OCI-LY7 (cell line): ENCODE data around the gene STAMBPL1. TPM values are rescaled to one million over a fixed set of nuclear protein-coding genes. Genes with fewer than 3 reads are reported as not detected.

Source experiments
- BruUV-seq: library from RNA; stranded (reverse); fragments of 400-500 nt; replicated peaks from 2 replicates; lab custom pipeline; 2021; lab: Mats Ljungman, UMichigan
- CTCF ChIA-PET: fragments of 300-600 bp; sonication (Branson Sonifier 250); formaldehyde crosslinking; loops from one replicate; lab custom pipeline; 2022; ENCODE audit warnings: antibody characterized with exemption; ENCODE audit not compliant: unreplicated experiment; lab: Charles Lee
- POLR2A ChIA-PET: fragments of 300-600 bp; sonication (Branson Sonifier 250); formaldehyde crosslinking; loops from one replicate; lab custom pipeline; 2022; ENCODE audit warnings: antibody characterized with exemption; lab: Charles Lee
- DNase-seq: peaks from one replicate; pipeline ENCODE4 v3.0.0-alpha.2; 2015; ENCODE audit warnings: low spot score
- H2AFZ ChIP-seq: fragments of 200-600 bp; sonication (generic), shearing (Covaris generic); 2 replicates; pipeline ENCODE4 v1.6.1; 2014; ENCODE audit warnings: mild to moderate bottlenecking, antibody characterized with exemption, low read length, moderate library complexity
- H3K27ac ChIP-seq: fragments of 200-600 bp; sonication (generic); 2 replicates; pipeline ENCODE4 v1.5.1; 2014; ENCODE audit warnings: mixed run types, low read depth, mild to moderate bottlenecking, moderate library complexity, low read length, inconsistent platforms; ENCODE audit not compliant: poor library complexity, severe bottlenecking
- H3K36me3 ChIP-seq: fragments of 200-600 bp; sonication (generic); 2 replicates; pipeline ENCODE4 v1.6.1; 2014; ENCODE audit warnings: mild to moderate bottlenecking, antibody characterized with exemption, low read length, moderate library complexity, mixed read lengths; ENCODE audit not compliant: insufficient read depth
- H3K4me1 ChIP-seq: fragments of 200-600 bp; sonication (generic); 2 replicates; pipeline ENCODE4 v1.5.1; 2014; ENCODE audit warnings: mild to moderate bottlenecking, low read length; ENCODE audit not compliant: insufficient read depth, poor library complexity, severe bottlenecking
- H3K4me2 ChIP-seq: fragments of 200-600 bp; sonication (generic); 2 replicates; pipeline ENCODE4 v1.6.1; 2014; ENCODE audit warnings: mild to moderate bottlenecking, low read length
- H3K4me3 ChIP-seq: fragments of 200-600 bp; sonication (generic); 2 replicates; pipeline ENCODE4 v1.5.1; 2014; ENCODE audit warnings: mild to moderate bottlenecking, low read depth, low read length; ENCODE audit not compliant: poor library complexity, severe bottlenecking
- H3K79me2 ChIP-seq: fragments of 200-600 bp; sonication (generic); 2 replicates; pipeline ENCODE4 v1.6.1; 2016; ENCODE audit warnings: low read depth, mild to moderate bottlenecking, low read length, moderate library complexity, mixed read lengths; ENCODE audit not compliant: insufficient read depth
- H3K9me2 ChIP-seq: fragments of 200-600 bp; sonication (generic); 2 replicates; pipeline ENCODE4 v1.6.1; 2016; ENCODE audit warnings: mild to moderate bottlenecking, low read length, mixed read lengths; ENCODE audit not compliant: insufficient read depth
- H3K9me3 ChIP-seq: fragments of 200-600 bp; sonication (generic); 2 replicates; pipeline ENCODE4 v1.6.1; 2014; ENCODE audit warnings: mild to moderate bottlenecking, mixed run types, low read length, mixed read lengths
- H4K20me1 ChIP-seq: fragments of 200-600 bp; sonication (generic); 2 replicates; pipeline ENCODE4 v1.6.1; 2014; ENCODE audit warnings: mild to moderate bottlenecking, antibody characterized with exemption, low read length, moderate library complexity, mixed read lengths; ENCODE audit not compliant: insufficient read depth
- EZH2phosphoT487 ChIP-seq: fragments of 200-600 bp; sonication (generic); IDR thresholded peaks from 2 replicates; pipeline ENCODE4 v1.6.1; 2018; ENCODE audit warnings: low read depth, borderline replicate concordance, mild to moderate bottlenecking, mixed run types, antibody characterized with exemption, low read length, moderate library complexity, mixed read lengths
- intact Hi-C: fragments of 100-400 bp; cut with micrococcal nuclease; formaldehyde crosslinking; loops from one replicate; pipeline ENCODE4 v1.10.0; 2022; ENCODE audit not compliant: unreplicated experiment
- total RNA-seq, 2 experiments: library from RNA; depleted of rRNA in 1 of 2; stranded (reverse); fragments of >200 nt in 1 of 2; shearing (Covaris generic) in 1 of 2; gene quantifications; 2 replicates each; pipeline ENCODE4 v1.2.3, GENCODE V29; 2014 to 2022
- TF ChIP-seq, protein P1 (sequence below): fragments of 200-600 bp; sonication (generic); conservative IDR thresholded peaks from 2 replicates; pipeline ENCODE4 v1.5.1; 2014; ENCODE audit warnings: mild to moderate bottlenecking, antibody characterized with exemption, low read length, moderate library complexity, mixed read lengths

STAMBPL1 gene
- total RNA-seq, 2 experiments from 2014 or later, result 44.4 to 47.2 TPM

DNA sequence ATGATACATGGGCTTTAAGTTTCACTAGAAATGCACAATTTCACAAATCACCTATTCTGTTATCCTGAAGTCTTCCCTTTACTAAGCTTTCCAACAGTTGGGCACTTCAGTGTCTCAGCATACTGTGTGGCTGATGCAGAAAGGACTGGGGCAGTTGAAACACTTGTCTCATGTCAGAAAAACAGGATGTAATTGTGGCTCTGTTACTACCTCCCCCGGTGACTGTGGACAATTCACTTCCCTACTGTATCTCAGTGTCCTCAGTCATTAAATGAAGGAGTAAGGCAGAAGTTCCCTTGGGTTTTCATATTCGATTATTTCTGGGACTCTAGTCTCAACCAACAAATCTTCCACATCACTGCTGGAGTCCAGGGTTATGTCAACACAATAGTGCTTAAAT, 46.3 kb upstream of the STAMBPL1 start:
- Histone ChIP-seq H3K9me2 (no peaks in the 10 kb centered on the region), H4K20me1 (no peaks in the 10 kb centered on the region), H3K79me2 (no peaks in the 10 kb centered on the region), H2AFZ (peak overlapping the region; percentile 72), H3K36me3 (no peaks in the 10 kb centered on the region), H3K4me3 (no peak overlapping the region), H3K4me2 (no peak overlapping the region), H3K27ac (no peak overlapping the region), H3K4me1 (peaks cover 15% of the 10 kb centered on the region), H3K9me3 (no peaks in the 10 kb centered on the region)
- POLR2A ChIA-PET, result interaction anchor here (1.0 to 4.4 kb wide), 4 partner anchors 10 to 98 kb away, joined by 3 to 53 read pairs (median 14); partner anchors contain the start of gene STAMBPL1
- intact Hi-C loops, result loop anchor here (2.0 kb wide), 2 partner anchors 47 to 383 kb away; partner anchors contain the start of gene STAMBPL1
- BruUV-seq, result no TSS peak
- DNase-seq, result peak; percentile 42
- no peak for TF ChIP-seq EZH2phosphoT487
- TF ChIP-seq, protein P1, sequence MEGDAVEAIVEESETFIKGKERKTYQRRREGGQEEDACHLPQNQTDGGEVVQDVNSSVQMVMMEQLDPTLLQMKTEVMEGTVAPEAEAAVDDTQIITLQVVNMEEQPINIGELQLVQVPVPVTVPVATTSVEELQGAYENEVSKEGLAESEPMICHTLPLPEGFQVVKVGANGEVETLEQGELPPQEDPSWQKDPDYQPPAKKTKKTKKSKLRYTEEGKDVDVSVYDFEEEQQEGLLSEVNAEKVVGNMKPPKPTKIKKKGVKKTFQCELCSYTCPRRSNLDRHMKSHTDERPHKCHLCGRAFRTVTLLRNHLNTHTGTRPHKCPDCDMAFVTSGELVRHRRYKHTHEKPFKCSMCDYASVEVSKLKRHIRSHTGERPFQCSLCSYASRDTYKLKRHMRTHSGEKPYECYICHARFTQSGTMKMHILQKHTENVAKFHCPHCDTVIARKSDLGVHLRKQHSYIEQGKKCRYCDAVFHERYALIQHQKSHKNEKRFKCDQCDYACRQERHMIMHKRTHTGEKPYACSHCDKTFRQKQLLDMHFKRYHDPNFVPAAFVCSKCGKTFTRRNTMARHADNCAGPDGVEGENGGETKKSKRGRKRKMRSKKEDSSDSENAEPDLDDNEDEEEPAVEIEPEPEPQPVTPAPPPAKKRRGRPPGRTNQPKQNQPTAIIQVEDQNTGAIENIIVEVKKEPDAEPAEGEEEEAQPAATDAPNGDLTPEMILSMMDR, result no peak
- CTCF ChIA-PET, result interaction anchor here (4.0 kb wide), 1 partner anchor 99 kb away, joined by 68 read pairs; no protein-coding TSS in a partner anchor

DNA sequence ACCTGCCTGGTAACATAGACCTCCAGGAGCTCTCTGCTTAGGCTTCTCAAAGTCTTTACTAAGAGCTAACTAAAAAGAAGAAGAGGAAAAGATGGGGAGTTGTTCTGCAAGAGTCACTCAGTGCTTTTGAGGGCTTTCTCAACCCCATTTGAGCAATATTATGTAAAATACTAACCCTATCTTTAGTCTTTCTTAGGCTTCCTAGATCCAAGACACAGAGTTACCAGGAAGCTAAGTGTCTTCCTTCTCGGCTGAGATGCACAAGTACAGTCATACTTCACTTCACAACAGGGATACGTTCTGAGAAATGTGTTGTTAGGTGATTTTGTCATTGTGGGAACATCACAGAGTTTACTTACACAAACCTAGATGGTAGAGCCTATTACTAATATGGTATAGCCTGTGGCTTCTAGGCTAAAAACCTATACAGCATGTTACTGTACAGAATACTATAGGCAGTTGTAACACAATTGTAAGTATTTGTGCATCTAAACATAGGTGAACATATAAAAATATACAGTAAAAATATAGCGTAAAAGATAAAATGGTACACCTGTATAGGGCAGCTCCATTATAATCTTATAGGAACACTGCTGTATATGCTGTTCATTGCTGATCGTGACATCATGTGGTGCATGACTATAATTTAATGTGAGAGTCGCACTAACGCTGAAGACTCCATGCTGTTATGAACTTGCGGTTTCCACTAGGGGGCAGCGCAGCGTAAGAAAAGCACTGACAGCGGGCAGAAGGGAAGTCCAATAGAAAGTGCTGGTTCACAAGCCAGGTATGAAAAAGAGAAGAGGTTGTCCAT, 44.7 kb upstream of the STAMBPL1 start:
- intact Hi-C loops, result loop anchor here (1.0 to 5.0 kb wide), 4 partner anchors 45 to 381 kb away; partner anchors contain the start of gene STAMBPL1
- Histone ChIP-seq H3K4me2 (no peak overlapping the region), H3K9me2 (no peaks in the 10 kb centered on the region), H3K4me1 (peaks cover 15% of the 10 kb centered on the region), H3K4me3 (no peak overlapping the region), H3K9me3 (no peaks in the 10 kb centered on the region), H3K27ac (no peak overlapping the region), H2AFZ (peak overlapping the region; percentile 83), H4K20me1 (no peaks in the 10 kb centered on the region), H3K79me2 (no peaks in the 10 kb centered on the region), H3K36me3 (no peaks in the 10 kb centered on the region)
- POLR2A ChIA-PET, result interaction anchor here (0.9 to 4.4 kb wide), 8 partner anchors 11 to 379 kb away, joined by 3 to 53 read pairs (median 4); partner anchors contain the start of gene STAMBPL1
- DNase-seq, result peak; percentile 88
- CTCF ChIA-PET, result interaction anchor here (0.8 to 4.0 kb wide), 3 partner anchors 97 to 156 kb away, joined by 3 to 68 read pairs (median 6); no protein-coding TSS in a partner anchor
- BruUV-seq, result no TSS peak
- TF ChIP-seq, protein P1, result peak; percentile 99
- TF ChIP-seq EZH2phosphoT487, result no peak
